ENCODE measurements around the gene RBM42.

GRCh38 chr19:35615036-35615435, 13.8 kb upstream of the RBM42 start:
- TF ChIP-seq, protein P1, sequence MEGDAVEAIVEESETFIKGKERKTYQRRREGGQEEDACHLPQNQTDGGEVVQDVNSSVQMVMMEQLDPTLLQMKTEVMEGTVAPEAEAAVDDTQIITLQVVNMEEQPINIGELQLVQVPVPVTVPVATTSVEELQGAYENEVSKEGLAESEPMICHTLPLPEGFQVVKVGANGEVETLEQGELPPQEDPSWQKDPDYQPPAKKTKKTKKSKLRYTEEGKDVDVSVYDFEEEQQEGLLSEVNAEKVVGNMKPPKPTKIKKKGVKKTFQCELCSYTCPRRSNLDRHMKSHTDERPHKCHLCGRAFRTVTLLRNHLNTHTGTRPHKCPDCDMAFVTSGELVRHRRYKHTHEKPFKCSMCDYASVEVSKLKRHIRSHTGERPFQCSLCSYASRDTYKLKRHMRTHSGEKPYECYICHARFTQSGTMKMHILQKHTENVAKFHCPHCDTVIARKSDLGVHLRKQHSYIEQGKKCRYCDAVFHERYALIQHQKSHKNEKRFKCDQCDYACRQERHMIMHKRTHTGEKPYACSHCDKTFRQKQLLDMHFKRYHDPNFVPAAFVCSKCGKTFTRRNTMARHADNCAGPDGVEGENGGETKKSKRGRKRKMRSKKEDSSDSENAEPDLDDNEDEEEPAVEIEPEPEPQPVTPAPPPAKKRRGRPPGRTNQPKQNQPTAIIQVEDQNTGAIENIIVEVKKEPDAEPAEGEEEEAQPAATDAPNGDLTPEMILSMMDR (IDR thresholded peaks at IDR 0.05; ENCODE audit: low read depth, low read length, poor library complexity, severe bottlenecking), result no peak
- no peak for TF ChIP-seq EZH2phosphoT487 (IDR thresholded peaks at IDR 0.05; ENCODE audit: borderline replicate concordance, low read length)

All from DOHH2 (cell line).